IPS DF 19.7 (cell line): ENCODE results near the gene SDK1.

Experiments
- DNase-seq: peaks from one replicate; pipeline ENCODE4 v3.0.0-alpha.2; 2013; ENCODE audit warnings: low read depth, low spot score

SDK1 gene, protein sequence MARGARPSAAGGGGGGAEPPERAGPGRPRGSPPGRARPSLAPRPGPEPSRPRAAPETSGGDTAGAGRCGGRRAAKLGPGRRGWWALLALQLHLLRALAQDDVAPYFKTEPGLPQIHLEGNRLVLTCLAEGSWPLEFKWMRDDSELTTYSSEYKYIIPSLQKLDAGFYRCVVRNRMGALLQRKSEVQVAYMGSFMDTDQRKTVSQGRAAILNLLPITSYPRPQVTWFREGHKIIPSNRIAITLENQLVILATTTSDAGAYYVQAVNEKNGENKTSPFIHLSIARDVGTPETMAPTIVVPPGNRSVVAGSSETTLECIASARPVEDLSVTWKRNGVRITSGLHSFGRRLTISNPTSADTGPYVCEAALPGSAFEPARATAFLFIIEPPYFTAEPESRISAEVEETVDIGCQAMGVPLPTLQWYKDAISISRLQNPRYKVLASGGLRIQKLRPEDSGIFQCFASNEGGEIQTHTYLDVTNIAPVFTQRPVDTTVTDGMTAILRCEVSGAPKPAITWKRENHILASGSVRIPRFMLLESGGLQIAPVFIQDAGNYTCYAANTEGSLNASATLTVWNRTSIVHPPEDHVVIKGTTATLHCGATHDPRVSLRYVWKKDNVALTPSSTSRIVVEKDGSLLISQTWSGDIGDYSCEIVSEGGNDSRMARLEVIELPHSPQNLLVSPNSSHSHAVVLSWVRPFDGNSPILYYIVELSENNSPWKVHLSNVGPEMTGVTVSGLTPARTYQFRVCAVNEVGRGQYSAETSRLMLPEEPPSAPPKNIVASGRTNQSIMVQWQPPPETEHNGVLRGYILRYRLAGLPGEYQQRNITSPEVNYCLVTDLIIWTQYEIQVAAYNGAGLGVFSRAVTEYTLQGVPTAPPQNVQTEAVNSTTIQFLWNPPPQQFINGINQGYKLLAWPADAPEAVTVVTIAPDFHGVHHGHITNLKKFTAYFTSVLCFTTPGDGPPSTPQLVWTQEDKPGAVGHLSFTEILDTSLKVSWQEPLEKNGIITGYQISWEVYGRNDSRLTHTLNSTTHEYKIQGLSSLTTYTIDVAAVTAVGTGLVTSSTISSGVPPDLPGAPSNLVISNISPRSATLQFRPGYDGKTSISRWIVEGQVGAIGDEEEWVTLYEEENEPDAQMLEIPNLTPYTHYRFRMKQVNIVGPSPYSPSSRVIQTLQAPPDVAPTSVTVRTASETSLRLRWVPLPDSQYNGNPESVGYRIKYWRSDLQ (N-terminal part only)

GRCh38 chr7:3300651-3301448, at the start of gene SDK1:
SDK1 (plus strand) TSS chr7:3301252; CDS start chr7:3301587, 335 bp downstream.
- DNase-seq = no peak

- DNase-seq = no peak
Measured at GRCh38 chr7:3254718-3255117, 46.3 kb upstream of the SDK1 start.

GRCh38 chr7:3259711-3260400, 41.2 kb upstream of the SDK1 start:
- DNase-seq = no peak

GRCh38 chr7:3260401-3260715, 40.7 kb upstream of the SDK1 start:
- no peak for DNase-seq

DNA sequence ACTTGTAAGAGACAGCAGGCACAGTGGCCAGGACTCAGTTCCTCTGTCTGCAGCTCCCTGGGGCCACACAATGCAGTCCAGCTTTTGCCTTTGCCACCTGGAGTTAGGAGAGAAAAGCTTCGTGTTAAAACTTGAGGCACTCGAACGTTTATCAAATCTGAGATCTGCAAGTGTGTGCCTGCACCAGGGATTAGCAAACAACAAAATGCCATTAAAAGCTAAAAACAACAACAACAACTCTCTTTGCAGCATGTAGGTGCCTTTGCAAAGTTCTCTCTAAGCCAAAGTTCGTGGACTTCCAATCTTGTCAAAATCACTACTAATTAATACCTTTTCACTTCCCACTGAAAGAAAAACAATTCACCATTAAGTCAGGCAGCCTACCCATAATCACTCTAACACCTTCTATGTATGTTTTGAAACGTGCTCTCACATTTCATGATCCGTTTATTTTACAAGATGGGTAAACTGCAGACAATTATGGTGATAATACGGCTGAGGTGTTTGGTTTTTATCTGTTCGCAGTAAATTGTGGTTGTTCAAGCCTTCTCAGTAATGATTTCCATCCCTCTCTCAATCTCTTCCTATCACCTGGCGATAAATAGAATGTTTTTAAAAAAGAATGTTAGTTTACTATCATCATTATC, 36.2 kb upstream of the SDK1 start:
- DNase-seq = no peak

DNA sequence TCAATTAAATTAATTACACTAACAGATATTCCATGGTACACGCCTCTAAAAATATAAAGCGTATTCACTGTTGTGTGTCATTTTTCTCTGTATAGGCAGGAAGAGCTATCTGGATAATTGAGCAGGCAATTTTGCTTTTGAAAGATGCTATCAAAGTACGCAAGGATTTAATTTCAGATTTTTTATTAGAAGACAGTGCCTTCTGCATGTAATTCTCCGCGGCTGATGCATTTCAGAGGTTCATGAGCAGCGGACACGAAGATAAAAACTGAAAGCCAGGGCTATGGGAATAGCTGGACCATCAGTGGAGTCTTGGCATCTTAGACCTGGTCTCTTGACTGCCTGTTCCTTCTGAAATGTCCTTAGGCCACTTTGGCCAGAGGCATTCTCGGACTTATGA, 35.7 kb upstream of the SDK1 start:
- DNase-seq = no peak

DNA sequence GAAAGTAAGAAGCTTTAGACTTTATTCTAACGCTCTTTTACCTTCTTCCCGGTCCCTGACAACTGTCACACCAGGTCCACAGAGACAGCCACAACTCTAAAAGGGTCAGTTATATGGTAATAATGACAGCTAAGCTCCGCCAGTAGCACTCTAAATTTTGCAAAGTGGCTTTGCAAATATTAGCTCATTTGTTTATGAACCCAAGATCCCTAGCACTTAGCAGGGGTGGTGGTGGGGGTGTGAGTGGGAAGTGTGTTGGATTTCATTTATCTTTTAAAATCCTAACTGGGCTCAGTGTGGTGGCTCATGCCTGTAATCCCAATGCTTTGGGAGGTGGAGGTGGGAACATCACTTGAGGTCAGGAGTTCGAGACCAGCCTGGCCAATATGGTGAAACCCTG, 34.8 kb upstream of the SDK1 start:
- DNase-seq = no peak

GRCh38 chr7:3267966-3268690, 32.9 kb upstream of the SDK1 start:
- no peak for DNase-seq

DNA sequence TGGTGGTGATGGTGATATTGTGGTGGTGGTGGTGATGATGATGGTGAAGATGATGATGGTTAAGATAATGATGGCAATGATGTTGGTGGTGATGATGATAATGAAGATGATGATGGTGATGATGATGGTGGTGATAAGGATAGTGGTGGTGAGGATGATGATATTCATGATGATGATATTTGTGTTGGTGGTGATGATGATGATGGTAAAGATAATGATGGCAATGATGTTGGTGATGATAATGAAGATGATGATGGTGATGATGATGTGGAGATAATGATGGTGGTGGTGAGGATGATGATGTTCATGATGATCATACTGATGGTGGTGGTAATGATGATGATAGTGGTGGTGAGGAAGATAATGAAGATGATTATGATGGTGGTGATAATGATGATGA, 30.7 kb upstream of the SDK1 start:
- DNase-seq = no peak

- no peak for DNase-seq
Measured at GRCh38 chr7:3271298-3271697, 29.8 kb upstream of the SDK1 start.

GRCh38 chr7:3272691-3273141, 28.3 kb upstream of the SDK1 start:
- DNase-seq = no peak

GRCh38 chr7:3274131-3274530, 26.9 kb upstream of the SDK1 start:
- no peak for DNase-seq

- DNase-seq = no peak
Measured at GRCh38 chr7:3277604-3278572, 23.2 kb upstream of the SDK1 start.

DNA sequence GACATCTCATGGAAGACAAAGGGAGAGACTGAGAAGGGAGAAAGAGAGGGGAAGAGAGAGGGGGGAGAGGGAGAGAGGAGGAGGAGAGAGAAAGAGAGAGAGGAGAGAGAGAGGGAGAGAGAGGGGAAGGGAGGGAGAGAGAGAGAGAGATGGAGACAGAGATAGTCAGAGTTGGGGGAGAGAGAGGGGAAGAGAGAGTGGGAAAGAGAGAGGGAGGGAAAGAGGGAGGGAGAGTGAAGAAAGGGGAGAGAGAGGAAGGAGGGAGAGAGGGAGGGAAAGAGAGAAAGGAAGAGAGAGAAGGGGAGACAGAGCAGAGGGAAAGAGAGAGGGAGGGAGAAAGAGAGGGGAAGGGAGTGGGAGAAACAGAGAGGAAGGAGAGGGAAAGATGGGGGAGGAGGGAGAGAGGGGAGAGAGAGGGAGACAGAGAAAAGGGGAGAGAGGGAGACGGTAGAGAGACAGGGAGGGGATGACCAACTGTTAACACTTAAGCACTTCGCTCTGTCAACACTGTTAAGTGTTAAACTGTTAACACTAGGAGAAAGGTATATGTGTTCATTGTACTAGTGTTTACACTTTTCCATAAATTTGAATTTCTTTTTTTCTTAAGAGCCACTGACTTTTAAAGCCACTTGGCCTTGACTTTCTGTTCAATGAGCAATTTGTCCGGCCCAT, 21.8 kb upstream of the SDK1 start:
- DNase-seq = no peak

GRCh38 chr7:3280445-3280844, 20.6 kb upstream of the SDK1 start:
- DNase-seq = no peak

DNA sequence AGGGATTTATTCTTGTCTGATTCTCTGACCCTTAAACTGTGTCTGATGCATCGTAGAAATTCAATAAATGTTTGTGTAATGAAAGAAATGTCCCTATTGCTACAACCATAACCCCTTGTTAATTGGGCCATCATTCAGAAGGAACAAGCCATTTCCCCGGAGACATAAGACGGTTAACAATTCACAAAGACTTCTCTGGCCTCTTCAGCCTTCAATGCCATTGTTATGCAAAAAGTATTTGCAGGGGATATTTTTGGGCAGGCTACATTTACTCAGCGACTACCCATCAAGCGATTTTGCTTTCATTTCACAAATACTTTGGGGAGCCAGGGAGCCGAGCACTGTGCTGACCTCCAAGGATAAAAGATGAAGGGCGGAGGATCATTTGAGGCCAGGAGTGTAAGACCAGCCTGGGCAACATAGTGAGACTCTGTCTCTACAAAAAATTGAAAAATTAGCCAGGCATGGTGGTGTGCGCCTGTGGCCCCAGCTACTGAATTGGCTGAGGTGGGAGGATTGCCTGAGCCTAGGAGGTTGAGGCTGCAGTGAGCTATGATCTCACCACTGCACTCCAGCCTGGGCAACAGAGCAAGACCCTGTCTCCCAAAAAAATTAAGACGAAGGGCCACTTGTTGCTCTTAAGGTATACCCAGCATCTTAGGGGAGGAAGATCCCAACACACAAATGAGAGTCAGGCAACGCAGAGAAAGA, 20.0 kb upstream of the SDK1 start:
- DNase-seq = no peak

DNA sequence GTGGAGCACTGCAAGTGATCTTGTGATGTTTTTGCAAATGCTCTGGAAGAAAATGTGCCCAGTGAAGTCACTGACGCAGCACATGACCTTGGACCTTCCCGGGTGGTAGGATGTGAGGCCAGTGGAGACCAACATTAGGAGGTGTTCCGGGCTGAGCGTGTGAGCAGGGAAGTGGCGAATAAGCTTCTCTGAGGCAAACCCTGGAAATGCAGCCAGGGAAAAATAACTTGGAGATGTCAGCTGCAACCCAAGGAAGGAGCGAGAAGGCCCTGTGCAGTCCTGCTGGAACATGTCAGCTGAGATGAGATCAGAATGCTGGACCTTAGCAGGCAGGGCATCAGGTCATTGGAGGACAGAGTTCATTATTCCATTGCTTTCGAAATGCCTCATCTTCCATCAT, 18.6 kb upstream of the SDK1 start:
- no peak for DNase-seq
